ENCODE data around the gene COBL.

- TF ChIP-seq CTCF (conservative IDR thresholded peaks at IDR 0.05) = no peak
- TF ChIP-seq EZH2 (IDR thresholded peaks at IDR 0.05; ENCODE audit: low read depth) = no peak
Measured at GRCh38 chr7:51071427-51071826, 245.2 kb downstream of the COBL start.
